IPS-15b (cell line): ENCODE measurements around the gene TRIO.
A peak's percentile ranks its signal among the peaks of the same experiment; 100 is the strongest.

Experiments
- H3K27me3 ChIP-seq: one replicate; pipeline ENCODE4 v1.6.1; 2013; ENCODE audit warnings: low read length; ENCODE audit not compliant: control insufficient read depth, insufficient read depth
- H3K36me3 ChIP-seq: one replicate; pipeline ENCODE4 v1.6.1; 2013; ENCODE audit warnings: low read length; ENCODE audit not compliant: control insufficient read depth, insufficient read depth
- H3K4me1 ChIP-seq: one replicate; pipeline ENCODE4 v1.6.1; 2013; ENCODE audit warnings: mild to moderate bottlenecking, low read length; ENCODE audit not compliant: control insufficient read depth, insufficient read depth
- H3K4me3 ChIP-seq: one replicate; pipeline ENCODE4 v1.5.1; 2013; ENCODE audit warnings: low read depth, low read length
- H3K9ac ChIP-seq: one replicate; pipeline ENCODE4 v1.6.1; 2013; ENCODE audit warnings: low read depth, mild to moderate bottlenecking, low read length
- H3K9me3 ChIP-seq: one replicate; pipeline ENCODE4 v1.6.1; 2013; ENCODE audit warnings: mild to moderate bottlenecking, low read length; ENCODE audit not compliant: control insufficient read depth, insufficient read depth

The TRIO gene

DNA sequence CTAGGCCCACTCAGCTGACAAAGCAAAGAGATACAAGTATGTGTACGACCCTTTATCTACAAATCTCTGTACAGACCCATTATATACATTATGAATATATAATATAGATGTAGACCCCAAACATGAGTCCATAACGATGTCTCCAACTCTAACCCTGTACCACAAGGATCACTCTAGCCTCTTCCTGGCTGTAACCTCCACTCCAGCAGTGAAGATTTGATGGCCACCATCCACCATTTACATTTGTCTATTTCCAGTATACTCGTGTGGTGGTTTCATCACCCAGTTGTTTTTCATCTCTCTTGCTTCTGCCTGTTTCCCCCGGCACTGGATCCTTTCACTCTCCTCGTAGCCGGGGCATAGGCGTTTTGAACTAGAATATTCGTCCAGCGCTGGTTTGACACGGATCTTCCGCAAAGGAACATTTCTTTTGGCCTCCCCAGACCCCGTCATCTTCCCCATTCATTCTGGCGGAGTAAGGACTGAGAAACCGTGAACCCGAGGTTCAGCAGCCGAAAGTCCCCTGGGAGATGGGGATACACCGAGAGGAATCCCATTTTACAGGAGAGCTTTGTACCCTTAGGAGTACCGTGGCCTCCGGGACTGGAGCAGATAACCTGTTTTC is 828 bp upstream of the TRIO start:
- H3K9me3 ChIP-seq, result no peaks in the 10 kb centered on the region
- H3K9ac ChIP-seq, result peak overlapping the region; percentile 13
- no peaks in the 10 kb centered on the region for H3K36me3 ChIP-seq
- H3K4me3 ChIP-seq, result peak overlapping the region; percentile 54
- H3K27me3 ChIP-seq, result no peaks in the 10 kb centered on the region
- peaks cover 15% of the 10 kb centered on the region for H3K4me1 ChIP-seq

DNA sequence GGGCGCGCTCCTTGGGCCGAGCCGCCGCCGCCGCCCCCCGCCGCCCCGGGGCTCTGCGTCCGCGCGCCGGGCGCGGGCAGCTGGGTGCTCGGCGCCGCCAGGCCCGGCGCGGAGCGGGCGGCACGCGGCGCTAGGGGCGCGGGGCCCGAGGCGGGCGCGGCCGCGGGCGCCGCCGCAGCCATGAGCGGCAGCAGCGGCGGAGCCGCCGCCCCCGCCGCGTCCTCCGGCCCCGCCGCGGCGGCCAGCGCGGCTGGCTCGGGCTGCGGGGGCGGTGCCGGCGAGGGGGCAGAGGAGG is 351 bp downstream of the TRIO start:
- Histone ChIP-seq H3K4me3 (peak overlapping the region; percentile 89), H3K9ac (no peak overlapping the region), H3K36me3 (no peaks in the 10 kb centered on the region)

DNA sequence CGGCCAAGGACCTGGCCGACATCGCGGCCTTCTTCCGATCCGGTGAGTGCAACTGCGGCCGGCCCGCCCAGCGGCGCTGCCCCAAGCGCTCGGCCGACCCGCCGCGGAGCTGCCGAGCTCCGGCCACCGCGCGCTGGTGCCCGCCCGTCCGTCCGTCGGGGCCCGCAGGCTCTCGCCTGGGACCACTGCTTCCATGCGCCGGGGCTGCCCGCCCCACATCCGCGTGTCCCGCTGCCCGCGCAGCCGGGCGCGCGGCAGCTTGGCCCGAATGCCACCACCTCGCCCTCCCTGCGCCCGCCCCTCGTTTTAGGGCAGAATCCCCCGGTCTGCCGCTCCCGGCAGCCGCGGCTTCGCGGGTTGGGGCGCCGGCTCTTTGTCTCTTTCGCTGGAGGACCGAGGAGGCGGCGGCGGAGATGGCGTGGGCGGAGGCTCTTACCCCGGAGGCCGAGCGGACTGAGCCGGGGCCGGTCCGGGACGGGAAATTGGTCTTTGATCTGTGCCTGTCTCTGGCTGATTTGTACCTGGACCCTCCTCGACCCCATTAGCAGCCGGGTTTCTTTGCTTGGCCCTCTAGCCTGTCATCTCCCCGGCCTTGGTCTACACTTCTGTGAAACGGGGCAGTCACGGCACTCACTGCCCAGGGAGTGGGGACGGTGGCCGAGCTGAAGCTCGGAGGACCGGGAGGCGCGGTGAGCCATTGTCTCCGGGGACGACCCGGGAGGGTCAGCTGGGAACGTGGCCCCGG is 871 bp downstream of the TRIO start:
- H3K9ac ChIP-seq, result peak overlapping the region; percentile 70
- H3K4me3 ChIP-seq, result peak overlapping the region; percentile 89
- H3K27me3 ChIP-seq, result no peaks in the 10 kb centered on the region
- no peaks in the 10 kb centered on the region for H3K9me3 ChIP-seq
- H3K4me1 ChIP-seq, result peaks cover 27% of the 10 kb centered on the region
- no peaks in the 10 kb centered on the region for H3K36me3 ChIP-seq

More for the DNA sequence above, 351 bp downstream of the TRIO start:
- no peaks in the 10 kb centered on the region for H3K27me3 ChIP-seq
- H3K9me3 ChIP-seq, result no peaks in the 10 kb centered on the region
- H3K4me1 ChIP-seq, result peaks cover 22% of the 10 kb centered on the region

DNA sequence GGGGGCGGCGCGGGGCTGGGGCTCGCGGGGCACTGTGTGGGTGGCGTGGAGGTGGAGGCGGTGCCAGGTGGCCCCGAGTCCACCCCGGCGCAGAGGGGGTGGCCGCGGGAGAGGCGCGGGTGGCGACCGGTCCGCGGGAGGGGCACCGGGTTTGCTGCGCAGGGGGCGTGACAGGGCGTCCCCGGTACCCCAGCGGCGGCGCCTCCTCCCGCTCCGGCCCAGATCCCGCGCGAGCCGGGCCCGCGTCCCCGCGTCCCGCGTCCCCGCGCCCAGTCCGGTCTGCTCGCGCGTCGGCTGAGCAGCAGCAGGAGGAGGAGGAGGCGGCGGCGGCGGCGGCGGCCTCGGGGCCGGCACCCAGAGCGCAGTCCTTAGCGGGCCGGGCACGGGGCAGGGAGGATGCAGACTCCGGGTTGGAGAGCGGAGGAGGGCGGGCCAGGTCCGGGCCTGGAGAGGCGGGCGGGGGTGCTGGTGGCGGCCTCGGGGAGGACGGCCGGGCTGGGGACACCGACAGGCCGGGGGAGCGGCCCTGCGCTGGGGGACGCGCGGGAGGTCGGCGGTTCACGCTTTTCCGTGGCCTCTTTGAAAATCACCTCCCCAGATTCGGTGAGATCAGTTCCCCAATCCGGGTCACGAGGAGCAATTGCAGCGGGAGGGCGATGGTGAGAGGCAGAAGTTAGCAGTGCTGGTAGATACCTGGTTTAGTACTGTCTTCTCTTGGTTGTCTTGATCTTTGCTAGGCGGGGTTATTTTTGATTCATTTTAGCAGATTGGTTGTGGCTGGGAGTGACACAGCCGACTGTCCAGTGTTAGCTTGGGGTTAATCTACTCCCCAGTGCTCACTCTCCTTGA is 1.7 kb downstream of the TRIO start:
- Histone ChIP-seq H3K9me3 (no peaks in the 10 kb centered on the region), H3K27me3 (no peaks in the 10 kb centered on the region), H3K4me1 (peaks cover 29% of the 10 kb centered on the region), H3K4me3 (peak overlapping the region; percentile 89), H3K9ac (peak overlapping the region; percentile 70), H3K36me3 (no peaks in the 10 kb centered on the region)

DNA sequence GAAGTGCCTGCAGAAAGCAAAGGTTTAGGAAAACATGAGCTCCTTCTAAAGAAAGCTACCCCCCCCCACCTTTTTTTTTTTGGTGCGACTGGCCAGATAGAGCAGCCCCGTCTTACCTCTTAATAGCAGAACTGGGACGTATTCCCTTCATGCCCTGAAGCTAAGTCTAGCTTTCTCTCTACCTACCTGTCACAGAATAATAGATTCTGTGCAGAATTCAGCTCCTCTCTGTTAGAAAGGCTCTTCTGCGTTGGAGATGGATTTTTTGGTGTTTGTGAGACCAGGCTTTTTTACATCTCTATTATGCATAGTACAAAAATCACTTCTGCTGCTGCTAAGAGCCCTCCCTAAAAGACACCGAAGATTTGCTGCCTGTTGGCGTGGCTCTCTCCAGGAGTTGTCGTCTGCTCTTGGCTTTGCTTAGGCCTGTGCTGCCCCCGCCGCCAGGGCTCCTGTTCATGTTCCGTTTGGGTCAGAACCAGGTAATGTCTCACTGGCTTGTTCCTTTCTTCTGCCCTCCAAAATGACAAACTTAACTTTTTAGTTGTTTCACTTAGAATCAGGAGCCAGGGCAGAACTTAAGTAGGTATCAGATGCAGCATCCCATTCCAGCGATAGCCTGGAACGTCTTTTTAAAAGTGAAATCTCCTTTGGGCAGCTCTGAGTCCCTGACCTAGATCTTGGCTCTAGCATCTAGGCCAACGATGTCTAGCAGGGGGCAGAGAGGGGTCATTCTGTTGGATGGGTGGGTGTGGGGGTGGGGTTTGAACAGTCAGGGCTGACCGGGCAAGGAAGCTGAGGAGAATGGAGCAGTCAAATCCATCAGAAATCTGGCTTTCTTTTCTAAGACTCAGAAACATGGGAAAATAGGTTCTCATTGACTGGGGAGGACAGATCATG is 2.5 kb downstream of the TRIO start:
- Histone ChIP-seq H3K4me1 (peaks cover 29% of the 10 kb centered on the region), H3K36me3 (no peaks in the 10 kb centered on the region), H3K9me3 (no peaks in the 10 kb centered on the region), H3K4me3 (peak overlapping the region; percentile 68), H3K27me3 (no peaks in the 10 kb centered on the region), H3K9ac (peak overlapping the region; percentile 43)

DNA sequence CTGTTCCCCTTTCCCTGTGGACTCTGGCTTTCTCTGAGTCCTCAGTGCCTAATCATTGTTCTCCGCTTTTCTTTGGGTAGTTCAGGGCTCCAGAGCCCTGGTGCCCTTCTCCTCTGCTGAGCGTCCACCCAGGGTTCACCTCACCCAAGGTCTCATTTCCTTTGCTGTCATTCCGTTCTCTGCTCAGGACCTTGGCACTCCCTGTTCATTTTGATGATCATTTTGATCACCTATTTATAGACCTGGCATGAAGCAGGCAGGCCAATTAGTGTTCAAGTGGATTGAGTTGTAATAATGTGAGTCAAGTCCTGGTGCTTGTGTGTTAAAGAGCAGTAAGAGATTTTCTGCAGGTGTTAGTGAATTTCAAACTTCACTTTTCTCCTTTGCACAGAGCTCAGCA is 3.6 kb downstream of the TRIO start:
- no peaks in the 10 kb centered on the region for H3K36me3 ChIP-seq
- peaks cover 33% of the 10 kb centered on the region for H3K4me1 ChIP-seq
- H3K9me3 ChIP-seq, result no peaks in the 10 kb centered on the region
- H3K27me3 ChIP-seq, result no peaks in the 10 kb centered on the region
- H3K4me3 ChIP-seq, result no peak overlapping the region
- H3K9ac ChIP-seq, result no peak overlapping the region

DNA sequence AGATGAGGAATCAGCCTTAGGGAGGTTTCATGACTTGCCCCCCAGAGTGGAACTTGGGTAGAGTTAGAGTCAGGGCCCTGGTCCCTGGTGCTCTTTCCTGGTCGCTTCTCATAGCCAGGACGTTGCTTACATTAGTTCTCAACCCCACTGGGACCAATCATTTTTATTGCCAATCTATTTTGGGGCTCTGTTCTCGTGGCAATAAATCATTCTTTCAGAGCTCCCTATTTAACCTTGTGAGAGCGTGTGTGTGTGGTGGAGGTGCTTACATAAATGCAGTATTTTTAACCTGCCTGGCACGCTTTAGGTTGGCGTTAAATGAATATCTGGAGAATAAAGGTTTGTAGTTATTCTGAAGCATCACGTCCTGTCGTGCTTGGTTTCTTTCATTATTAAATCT is 4.1 kb downstream of the TRIO start:
- no peak overlapping the region for H3K4me3 ChIP-seq
- peaks cover 33% of the 10 kb centered on the region for H3K4me1 ChIP-seq
- no peaks in the 10 kb centered on the region for H3K36me3 ChIP-seq
- H3K9me3 ChIP-seq, result no peaks in the 10 kb centered on the region
- H3K27me3 ChIP-seq, result no peaks in the 10 kb centered on the region
- no peak overlapping the region for H3K9ac ChIP-seq

DNA sequence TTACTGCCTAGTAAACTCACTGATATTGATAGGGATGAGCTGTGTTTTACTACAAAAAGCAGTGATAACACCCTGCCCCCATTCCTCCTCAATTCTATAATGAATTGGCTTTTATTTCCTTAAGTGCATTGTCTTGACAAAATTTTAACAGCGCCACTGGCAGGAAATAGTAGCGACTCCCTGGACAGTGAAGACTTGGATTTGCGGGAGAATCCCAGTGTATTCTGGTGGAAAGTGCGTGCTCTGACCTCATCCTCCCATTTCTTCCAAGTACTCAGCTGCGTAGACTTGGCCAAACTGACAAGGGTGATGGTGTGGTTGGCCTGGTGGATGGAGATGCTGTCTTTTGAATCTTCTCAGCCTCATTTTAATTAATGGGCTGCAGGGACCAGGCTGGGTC is 5.3 kb downstream of the TRIO start:
- Histone ChIP-seq H3K9me3 (no peaks in the 10 kb centered on the region), H3K27me3 (no peaks in the 10 kb centered on the region), H3K4me1 (peaks cover 37% of the 10 kb centered on the region), H3K36me3 (no peaks in the 10 kb centered on the region), H3K4me3 (no peak overlapping the region), H3K9ac (no peak overlapping the region)

DNA sequence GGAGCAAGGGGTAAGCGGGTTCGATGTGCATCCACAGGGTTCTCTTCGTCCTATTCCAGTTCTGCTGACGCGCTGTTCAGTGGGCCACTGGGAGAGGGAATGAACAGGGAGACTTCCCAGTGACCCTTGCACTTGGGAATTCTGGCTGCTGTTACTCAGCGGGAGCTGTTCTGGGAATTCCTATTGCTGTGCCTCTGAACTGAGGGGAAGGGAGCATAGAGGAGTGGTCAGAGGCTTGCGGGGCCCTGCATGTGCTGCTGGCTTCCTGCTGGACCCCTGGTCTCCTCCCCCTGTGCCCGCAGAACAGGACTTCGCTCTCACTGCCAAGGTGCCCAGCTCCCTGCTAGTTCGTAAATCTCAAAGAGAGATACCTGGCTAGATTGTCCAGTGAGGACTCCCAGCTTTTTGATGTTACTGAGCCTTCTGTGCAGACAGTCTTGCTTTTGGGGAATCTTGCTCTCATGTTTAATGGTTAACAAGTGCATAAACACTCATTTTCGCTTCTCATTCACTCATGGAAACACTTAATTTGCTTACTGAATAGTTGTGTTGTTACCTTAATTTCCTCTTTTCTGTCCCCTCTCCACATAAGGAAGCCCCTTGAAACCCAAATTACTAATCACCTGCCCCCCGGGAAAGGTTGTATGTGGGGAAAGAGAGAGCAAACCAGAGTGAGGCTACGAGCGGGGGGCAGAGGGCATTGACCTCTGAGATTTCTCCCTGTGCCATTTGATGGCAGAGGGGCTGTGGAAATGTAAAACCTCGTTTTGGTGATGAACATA is 5.9 kb downstream of the TRIO start:
- no peaks in the 10 kb centered on the region for H3K27me3 ChIP-seq
- peaks cover 42% of the 10 kb centered on the region for H3K4me1 ChIP-seq
- no peak overlapping the region for H3K9ac ChIP-seq
- H3K4me3 ChIP-seq, result no peak overlapping the region
- no peaks in the 10 kb centered on the region for H3K36me3 ChIP-seq
- H3K9me3 ChIP-seq, result no peaks in the 10 kb centered on the region

DNA sequence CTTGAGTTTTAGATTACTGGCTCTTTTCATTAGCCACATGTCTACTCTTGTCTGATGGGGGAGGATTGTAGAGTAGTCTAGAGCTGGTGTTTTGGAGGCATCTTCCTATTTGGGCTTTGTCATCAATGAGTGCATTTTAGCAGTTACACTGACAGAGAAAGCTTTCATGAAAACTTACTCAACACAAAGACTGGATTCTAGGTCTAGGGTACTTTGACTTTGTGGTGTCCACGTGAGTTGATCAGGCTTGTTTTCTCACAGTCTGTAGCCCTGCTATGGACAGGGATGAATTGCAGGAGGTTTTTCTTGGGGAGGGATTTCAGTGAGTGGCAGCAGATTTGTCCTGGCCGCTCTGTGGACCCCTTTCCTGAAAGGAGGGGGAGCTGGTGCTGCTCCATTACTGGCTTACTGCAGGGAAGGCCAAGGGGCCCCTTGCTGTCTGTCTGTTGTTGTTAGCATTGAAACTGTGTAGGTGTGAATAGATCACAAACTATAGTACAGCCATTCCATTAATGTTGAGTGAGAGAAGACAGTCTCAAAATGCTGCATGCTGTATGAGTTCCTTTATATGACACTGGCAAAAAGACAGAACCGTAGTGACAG is 6.6 kb downstream of the TRIO start:
- peaks cover 47% of the 10 kb centered on the region for H3K4me1 ChIP-seq
- H3K27me3 ChIP-seq, result no peaks in the 10 kb centered on the region
- no peaks in the 10 kb centered on the region for H3K36me3 ChIP-seq
- no peak overlapping the region for H3K4me3 ChIP-seq
- H3K9ac ChIP-seq, result no peak overlapping the region
- H3K9me3 ChIP-seq, result no peaks in the 10 kb centered on the region
